Uterus (tissue), 4 donors: ENCODE results near the gene IFIH1. TPM values are rescaled to one million over a fixed set of nuclear protein-coding genes. Genes with fewer than 3 reads are reported as not detected.

Experiments
- DNase-seq, 2 donors: peaks; one replicate each; pipeline ENCODE4 v3.0.0-alpha.2; 2019 to 2020
- H3K27ac ChIP-seq, 2 donors: fragments of 200-600 bp; sonication (generic); 1 replicate in 1 of 2; 2 replicates in 1 of 2; pipeline ENCODE4 v1.5.1; 2016 to 2018
- H3K27me3 ChIP-seq, 2 donors: fragments of 200-600 bp; sonication (generic); one replicate each; pipeline ENCODE4 v1.5.1; 2018 to 2019; ENCODE audit warnings: control low read depth in 1 of 2
- H3K36me3 ChIP-seq, 2 donors: fragments of 200-600 bp; sonication (generic); one replicate each; pipeline ENCODE4 v1.5.1; 2019; ENCODE audit warnings: control low read depth in 1 of 2
- H3K4me1 ChIP-seq, 2 donors: fragments of 200-600 bp; sonication (generic); one replicate each; pipeline ENCODE4 v1.5.1; 2018 to 2019; ENCODE audit warnings: control low read depth in 1 of 2
- H3K4me3 ChIP-seq, 2 donors: fragments of 200-600 bp; sonication (generic); 1 replicate in 1 of 2; 2 replicates in 1 of 2; pipeline ENCODE4 v1.5.1; 2018 to 2019; ENCODE audit warnings: mild to moderate bottlenecking in 1 of 2
- H3K9me3 ChIP-seq, 2 donors: fragments of 200-600 bp; sonication (generic); one replicate each; pipeline ENCODE4 v1.5.1; 2019; ENCODE audit warnings: control low read depth in 1 of 2
- POLR2A ChIP-seq, 2 donors: fragments of 450-650 bp; IDR thresholded peaks; one replicate each; pipeline ENCODE4 v1.6.1; 2016; ENCODE audit warnings: antibody characterized with exemption in 2 of 2, mild to moderate bottlenecking in 1 of 2, moderate library complexity in 1 of 2
- intact Hi-C: fragments of 100-400 bp; cut with DNase I; formaldehyde crosslinking; loops from one replicate; pipeline ENCODE4 v1.15.1; 2023; ENCODE audit warnings: low total_unique reads
- total RNA-seq, 4 donors: library from RNA; depleted of rRNA in 3 of 4; stranded (reverse); fragments of >200 nt in 3 of 4; gene quantifications; one replicate each; pipeline versions ENCODE4 v1.1.0 to v1.2.4, GENCODE V29; 2014 to 2023
- TF ChIP-seq, protein P1 (sequence below), 4 experiments: fragments of 200-600 bp in 2 of 4; fragments of 450-650 bp in 2 of 4; sonication (generic) in 2 of 4; IDR thresholded peaks; one replicate each; pipeline ENCODE4 v1.5.1; 2016 to 2019; ENCODE audit warnings: antibody characterized with exemption in 4 of 4, mild to moderate bottlenecking in 2 of 4, moderate library complexity in 1 of 4
- donor health status: DM: yes; HTN: yes; CAD: no.

IFIH1 gene
- total RNA-seq, 4 donors from 2014 or later = 5.6 to 31.4 (median 10.4) TPM

DNA sequence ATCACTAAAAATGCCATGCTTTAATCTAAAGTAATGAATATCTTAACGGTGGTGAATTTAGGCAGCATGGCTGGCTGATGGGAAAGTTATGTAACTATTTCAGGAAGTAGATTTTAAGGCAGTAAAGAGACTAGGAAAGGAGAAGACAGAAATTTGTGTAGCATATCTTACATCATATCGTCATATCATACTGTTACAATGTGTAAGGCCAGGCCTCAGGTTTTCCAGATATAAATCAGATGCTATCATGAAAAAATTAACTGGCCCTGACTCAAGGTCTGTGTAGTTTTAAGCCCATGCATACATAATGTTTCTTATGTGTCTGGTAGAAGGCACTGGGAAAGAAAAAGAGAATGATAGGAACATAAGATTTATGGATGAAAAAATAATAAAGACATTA, 66.3 kb downstream of the IFIH1 start:
- Histone ChIP-seq H3K27me3 (no peaks in the 10 kb centered on the region), H3K9me3 (no peaks in the 10 kb centered on the region), H3K27ac (peak overlapping the region in 1 of 2 donors; percentile 28), H3K36me3 (no peaks in the 10 kb centered on the region), H3K4me3 (no peak overlapping the region), H3K4me1 (no peaks in the 10 kb centered on the region)
- no peak for TF ChIP-seq POLR2A (IDR thresholded peaks at IDR 0.05)
- TF ChIP-seq, protein P1, sequence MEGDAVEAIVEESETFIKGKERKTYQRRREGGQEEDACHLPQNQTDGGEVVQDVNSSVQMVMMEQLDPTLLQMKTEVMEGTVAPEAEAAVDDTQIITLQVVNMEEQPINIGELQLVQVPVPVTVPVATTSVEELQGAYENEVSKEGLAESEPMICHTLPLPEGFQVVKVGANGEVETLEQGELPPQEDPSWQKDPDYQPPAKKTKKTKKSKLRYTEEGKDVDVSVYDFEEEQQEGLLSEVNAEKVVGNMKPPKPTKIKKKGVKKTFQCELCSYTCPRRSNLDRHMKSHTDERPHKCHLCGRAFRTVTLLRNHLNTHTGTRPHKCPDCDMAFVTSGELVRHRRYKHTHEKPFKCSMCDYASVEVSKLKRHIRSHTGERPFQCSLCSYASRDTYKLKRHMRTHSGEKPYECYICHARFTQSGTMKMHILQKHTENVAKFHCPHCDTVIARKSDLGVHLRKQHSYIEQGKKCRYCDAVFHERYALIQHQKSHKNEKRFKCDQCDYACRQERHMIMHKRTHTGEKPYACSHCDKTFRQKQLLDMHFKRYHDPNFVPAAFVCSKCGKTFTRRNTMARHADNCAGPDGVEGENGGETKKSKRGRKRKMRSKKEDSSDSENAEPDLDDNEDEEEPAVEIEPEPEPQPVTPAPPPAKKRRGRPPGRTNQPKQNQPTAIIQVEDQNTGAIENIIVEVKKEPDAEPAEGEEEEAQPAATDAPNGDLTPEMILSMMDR (IDR thresholded peaks at IDR 0.05) = no peak
- DNase-seq = no peak
- intact Hi-C loops = no loop called here

- Histone ChIP-seq H3K4me3 (no peak overlapping the region), H3K4me1 (peaks cover 0 to 7% of the 10 kb centered on the region in 2 donors), H3K27me3 (no peaks in the 10 kb centered on the region), H3K9me3 (no peaks in the 10 kb centered on the region), H3K27ac (peak overlapping the region; percentile 76 to 77), H3K36me3 (no peaks in the 10 kb centered on the region)
- intact Hi-C loops = no loop called here
- no peak for DNase-seq
- TF ChIP-seq, protein P1 (IDR thresholded peaks at IDR 0.05) = no peak
- TF ChIP-seq POLR2A (IDR thresholded peaks at IDR 0.05) = no peak
Observed at GRCh38 chr2:162245781-162246180, 72.7 kb downstream of the IFIH1 start.

DNA sequence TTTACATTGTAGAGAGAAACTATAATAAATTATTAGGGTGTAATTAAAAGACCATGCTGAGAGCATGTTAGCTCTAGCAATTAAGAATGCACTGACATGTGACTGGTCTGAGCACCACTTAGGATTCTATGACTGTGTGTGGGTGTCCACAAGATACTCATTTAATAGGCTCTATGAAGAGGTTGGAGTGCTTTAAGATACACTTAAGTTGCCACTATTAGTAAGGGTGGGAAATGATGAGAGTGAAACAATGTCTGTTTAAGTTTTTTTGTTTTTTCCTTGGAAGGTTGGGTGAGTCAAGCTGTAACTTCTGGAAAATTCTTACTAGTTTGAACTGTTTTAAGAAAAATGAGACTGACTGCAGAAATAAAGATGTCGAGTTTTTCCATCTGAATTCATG, 73.4 kb downstream of the IFIH1 start:
- Histone ChIP-seq H3K27ac (peak overlapping the region; percentile 76 to 77), H3K4me3 (no peak overlapping the region), H3K4me1 (peaks cover 0 to 7% of the 10 kb centered on the region in 2 donors), H3K9me3 (no peaks in the 10 kb centered on the region), H3K36me3 (no peaks in the 10 kb centered on the region), H3K27me3 (no peaks in the 10 kb centered on the region)
- TF ChIP-seq, protein P1 (IDR thresholded peaks at IDR 0.05) = no peak
- TF ChIP-seq POLR2A (IDR thresholded peaks at IDR 0.05) = no peak
- intact Hi-C loops = no loop called here
- no peak for DNase-seq

DNA sequence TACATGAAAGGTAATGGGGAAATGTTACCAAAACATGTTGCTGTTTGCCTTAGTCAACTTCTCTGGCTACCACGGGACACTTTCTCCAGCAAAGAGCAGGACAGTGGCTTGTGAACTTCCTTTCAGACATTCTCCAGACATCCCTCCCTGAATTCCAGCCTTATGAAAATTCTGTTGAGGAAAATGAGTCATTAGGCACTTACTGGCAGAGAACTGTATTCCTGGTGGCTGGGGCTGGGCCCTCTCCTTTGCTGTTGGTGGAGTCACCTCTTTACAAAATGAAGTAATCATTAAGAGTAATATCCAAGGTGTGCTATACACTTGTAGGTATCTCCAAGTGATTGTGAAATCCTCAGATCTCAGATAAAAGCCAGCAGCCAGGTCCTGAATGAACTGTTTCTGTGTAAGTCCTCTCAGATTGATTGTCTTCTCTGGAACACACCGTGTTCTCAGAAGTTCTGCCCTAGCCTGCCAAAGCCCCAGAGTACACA, 73.9 kb downstream of the IFIH1 start:
- no peaks in the 10 kb centered on the region for H3K27me3 ChIP-seq
- peak overlapping the region; percentile 76 to 77 for H3K27ac ChIP-seq
- TF ChIP-seq, protein P1 (IDR thresholded peaks at IDR 0.05) = no peak
- no peak for TF ChIP-seq POLR2A (IDR thresholded peaks at IDR 0.05)
- H3K4me1 ChIP-seq = peaks cover 0 to 7% of the 10 kb centered on the region in 2 donors
- H3K36me3 ChIP-seq = no peaks in the 10 kb centered on the region
- peak; percentile 52 to 68 for DNase-seq
- no peak overlapping the region for H3K4me3 ChIP-seq
- intact Hi-C loops = no loop called here
- H3K9me3 ChIP-seq = no peaks in the 10 kb centered on the region

- Histone ChIP-seq H3K9me3 (no peaks in the 10 kb centered on the region), H3K36me3 (no peaks in the 10 kb centered on the region), H3K27me3 (no peaks in the 10 kb centered on the region), H3K4me3 (peak overlapping the region; percentile 28 to 31), H3K27ac (peak overlapping the region; percentile 76 to 77), H3K4me1 (peaks cover 0 to 7% of the 10 kb centered on the region in 2 donors)
- intact Hi-C loops = no loop called here
- DNase-seq = no peak
- TF ChIP-seq, protein P1 (IDR thresholded peaks at IDR 0.05) = no peak
- no peak for TF ChIP-seq POLR2A (IDR thresholded peaks at IDR 0.05)
Observed at GRCh38 chr2:162243715-162244114, 74.8 kb downstream of the IFIH1 start.
